HG02973 (cell line): ENCODE results near the gene RBL1.
A peak's percentile ranks its signal among the peaks of the same experiment; 100 is the strongest.

ENCODE experiments used
- ATAC-seq: cut with Tn5 transposase; IDR thresholded peaks from one replicate; pipeline ENCODE4 v1.9.1; 2021; ENCODE audit warnings: moderate library complexity; ENCODE audit not compliant: unreplicated experiment

Gene RBL1

DNA sequence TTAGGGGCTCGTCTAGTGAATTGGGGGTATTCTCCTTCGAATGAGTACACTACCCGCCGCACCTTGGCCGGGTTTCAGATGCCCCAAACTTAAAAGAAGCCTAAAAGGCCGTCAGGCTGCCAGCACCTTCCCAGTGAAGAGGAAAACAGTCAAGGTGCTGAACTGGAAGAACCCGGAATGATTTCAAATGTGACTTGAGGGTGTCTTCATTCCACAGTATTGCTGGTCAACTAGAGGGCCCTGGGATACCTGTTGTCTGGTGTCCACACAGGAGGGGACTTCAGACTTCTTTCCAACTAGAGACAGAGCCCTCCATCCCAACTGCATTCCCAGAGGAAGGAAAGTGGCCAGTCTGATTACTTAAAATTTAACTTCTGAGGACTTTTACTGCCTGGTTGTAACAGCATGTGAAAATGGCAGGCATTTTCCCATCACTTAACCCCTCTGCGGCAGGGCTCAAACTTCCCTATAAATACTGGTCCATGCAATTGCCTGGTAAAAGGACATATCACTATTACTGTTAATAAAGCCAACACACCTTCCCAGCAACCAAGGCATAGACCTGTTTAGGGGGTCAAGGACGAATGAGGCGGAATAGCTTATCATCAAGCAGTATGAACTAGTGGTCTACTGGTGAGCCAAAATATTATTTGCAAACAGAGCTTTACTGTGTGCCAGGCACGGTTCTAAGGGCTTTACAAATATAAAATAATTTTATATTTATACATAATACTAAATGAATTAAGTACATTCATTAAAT lies 143.6 kb downstream of the RBL1 start:
- no peak for ATAC-seq

- ATAC-seq: peak; percentile 79
Observed at GRCh38 chr20:36951198-36951978, 144.4 kb downstream of the RBL1 start, which contains the start of gene SAMHD1. Gene SAMHD1, minus strand, starts transcription at chr20:36951708. Its CDS starts 65 bp downstream, at chr20:36951643.

- ATAC-seq: no peak
Observed at GRCh38 chr20:36950414-36951197, 145.2 kb downstream of the RBL1 start.
